Fibroblast of skin of abdomen (primary cell): ENCODE results near the gene CAMSAP2. TPM values are rescaled to one million over a fixed set of nuclear protein-coding genes. Genes with fewer than 3 reads are reported as not detected.

Experiments
- DNase-seq: peaks from one replicate; pipeline ENCODE4 v3.0.0-alpha.2; 2013
- polyA plus RNA-seq, 2 experiments: library from polyadenylated mRNA; unstranded; fragments of 120-200 nt; gene quantifications; one replicate each; pipeline ENCODE4 v1.2.1, GENCODE V29; 2013; ENCODE audit not compliant: insufficient read length in 2 of 2

CAMSAP2 gene
- polyA plus RNA-seq (2013, experiment 1 of 2; ENCODE audit: insufficient read length) = 26.3 TPM
- 24.5 TPM for polyA plus RNA-seq (2013, experiment 2 of 2; ENCODE audit: insufficient read length)

DNA sequence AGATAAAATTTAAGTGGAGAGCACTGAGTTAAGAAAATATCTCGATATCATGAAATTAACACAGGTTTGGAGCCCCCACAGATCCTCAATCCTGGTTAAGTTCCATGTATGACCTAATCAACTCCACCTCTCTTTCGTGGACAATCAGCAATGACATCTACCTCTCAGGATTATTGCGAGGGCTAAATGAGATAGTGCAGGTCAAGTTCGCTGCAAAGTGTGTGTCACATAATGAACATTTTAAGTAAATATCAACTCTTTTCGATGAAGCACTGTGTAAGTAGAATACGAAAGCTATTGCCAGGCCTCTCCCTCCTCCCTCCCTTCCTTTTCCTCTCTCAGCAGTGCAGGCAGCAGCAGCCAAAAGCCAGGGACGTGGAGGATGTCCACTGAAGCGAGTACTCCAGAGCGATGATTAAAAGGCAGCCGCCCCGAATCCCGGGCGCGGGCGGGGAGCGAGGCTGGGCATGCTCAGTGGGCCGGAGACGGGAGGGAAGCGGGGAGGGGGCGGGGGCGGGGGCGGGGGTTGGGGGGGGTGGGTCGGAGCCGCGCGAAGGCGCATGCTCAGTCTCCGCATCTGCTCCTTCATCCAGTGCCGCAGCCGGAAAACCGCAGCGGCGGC is at the start of gene CAMSAP2:
Gene CAMSAP2 (plus strand): TSS at position 567 of the 622 bp plus-strand sequence. CDS start 935 bp downstream, outside the sequence.
- DNase-seq = peak; percentile 94

DNA sequence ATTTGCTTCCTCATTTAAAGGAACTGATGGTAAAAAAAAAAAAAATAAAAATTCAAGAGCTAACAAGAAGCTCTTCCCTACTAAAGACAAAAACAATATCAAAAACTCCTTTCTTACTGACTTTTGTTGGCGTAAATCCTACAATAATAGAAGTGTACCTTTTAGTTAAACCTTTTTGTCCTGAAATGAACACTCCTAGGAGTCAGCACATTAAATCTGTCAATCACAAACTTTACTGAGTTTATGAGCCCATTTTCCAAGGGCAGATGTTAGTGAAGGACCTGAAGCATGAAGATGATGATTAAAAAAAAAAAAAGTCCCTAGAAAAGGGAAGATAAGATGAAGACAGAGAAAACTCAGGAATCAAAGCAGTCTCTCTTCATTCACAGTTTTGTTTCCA is 46.4 kb upstream of the CAMSAP2 start:
- DNase-seq = no peak

DNA sequence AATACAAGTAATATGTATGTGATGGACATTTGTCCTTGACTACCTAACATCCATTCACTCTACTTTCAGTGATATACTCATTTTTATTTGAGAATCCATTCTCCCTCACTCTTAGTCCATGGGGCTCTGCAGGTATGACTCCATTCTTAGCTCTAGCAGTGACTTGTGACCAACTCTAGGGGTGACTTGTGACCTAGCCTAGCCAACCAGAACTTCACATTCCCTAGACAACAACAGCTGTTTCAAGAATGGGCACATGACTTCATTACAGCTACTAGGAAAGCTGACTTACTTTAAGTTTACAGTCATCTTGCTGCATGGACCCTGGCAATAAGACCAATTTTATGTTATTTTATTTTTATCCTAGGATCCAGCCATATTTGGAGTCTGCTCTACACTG is 45.4 kb upstream of the CAMSAP2 start:
- no peak for DNase-seq

DNA sequence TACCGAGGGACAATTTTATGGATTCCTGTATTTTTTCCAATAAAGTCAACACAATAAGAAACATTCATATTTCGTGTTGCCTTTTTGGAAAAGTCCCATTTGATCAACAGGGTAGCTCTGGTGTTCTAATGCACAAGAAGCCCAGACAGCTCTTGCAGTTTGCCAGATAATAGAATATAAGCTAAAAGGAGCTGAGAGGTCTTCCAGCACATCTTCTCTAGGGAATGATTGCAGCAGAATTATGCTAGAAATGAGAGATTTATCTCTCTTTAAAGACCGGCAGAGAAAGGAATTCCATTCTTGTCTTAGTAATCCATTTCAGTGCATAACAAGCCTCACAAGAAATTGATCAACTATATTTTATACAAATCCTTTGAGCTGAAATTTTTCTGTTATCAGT is 44.0 kb upstream of the CAMSAP2 start:
- DNase-seq = no peak

DNA sequence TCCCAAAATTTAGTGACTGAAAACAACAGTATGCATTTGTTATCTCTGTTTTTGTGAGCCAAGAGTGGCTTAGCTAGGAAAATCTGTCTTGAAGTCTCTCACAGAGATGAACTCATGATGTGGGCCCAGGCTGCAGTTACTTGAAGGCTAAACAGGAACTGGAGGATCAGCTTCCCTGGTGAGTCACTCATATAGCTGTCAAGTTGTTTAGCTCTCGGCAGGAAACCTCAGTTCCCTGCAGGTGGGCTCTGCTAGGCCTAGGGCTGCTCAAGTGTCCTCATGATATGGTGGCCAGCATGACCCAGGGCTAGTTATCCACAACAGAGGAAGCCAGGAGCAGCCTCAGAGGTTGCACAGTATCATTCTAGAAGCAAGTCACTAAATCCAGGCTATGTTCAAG is 38.8 kb upstream of the CAMSAP2 start:
- DNase-seq = peak; percentile 69

- no peak for DNase-seq
Measured at GRCh38 chr1:200704986-200705500, 33.6 kb upstream of the CAMSAP2 start.

- DNase-seq = no peak
Measured at GRCh38 chr1:200706111-200706814, 32.4 kb upstream of the CAMSAP2 start.

DNA sequence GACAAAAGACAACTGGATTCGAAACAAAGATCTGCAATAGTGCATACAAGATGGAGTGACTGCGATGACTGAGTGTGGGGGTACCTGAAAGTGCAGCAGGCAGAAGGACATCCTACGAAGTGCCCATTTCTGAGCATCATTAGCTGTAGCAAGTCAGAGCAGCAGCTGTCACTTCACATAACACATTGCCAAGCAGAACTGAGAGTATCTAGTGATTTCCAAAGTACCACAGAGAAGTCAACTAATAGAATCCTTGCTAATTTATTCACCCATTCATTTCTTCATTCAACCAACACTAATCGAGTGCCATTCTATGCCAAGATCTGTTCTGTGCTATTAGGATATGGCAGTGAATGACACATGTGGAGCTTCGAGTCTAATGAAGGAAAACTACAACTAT is 31.6 kb upstream of the CAMSAP2 start:
- no peak for DNase-seq

DNA sequence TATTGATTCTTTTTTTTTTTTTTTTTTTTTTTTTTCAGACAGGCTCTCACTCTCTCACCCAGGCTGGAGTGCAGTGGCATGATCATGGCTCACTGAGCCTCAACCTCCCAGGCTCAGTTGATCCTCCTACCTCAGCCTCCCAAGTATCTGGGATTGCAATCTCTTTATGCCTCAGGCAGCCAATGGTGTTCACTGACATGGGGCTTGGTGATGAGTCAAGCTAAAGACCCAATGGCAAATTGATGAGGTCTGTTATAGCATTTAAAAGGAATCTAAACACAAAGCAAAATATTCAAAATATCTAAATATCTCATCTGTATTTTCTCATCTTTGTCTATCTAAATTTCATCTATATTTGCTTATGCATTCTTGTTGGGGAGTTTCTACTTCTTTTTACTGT is 30.5 kb upstream of the CAMSAP2 start:
- no peak for DNase-seq

DNA sequence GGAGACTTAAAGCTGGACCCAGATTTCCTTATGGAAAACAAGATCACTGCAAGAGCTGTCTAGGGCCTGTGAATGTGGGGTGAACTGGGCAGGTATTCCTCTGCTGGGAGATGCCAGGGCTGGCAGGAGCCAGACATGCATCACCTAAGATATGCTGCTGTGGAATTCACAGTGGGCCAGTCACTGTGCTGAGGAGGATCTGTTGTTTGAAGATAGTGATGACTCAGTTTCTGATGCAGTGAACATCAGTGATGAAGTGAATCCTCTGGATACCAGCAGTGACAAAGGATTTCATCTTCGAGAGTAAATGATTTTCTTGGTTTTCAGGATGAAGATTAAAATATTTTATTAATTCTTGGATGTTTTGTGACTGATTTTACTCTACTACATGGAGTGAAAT is 29.9 kb upstream of the CAMSAP2 start:
- DNase-seq = peak; percentile 21

GRCh38 chr1:200710166-200710565 is 28.5 kb upstream of the CAMSAP2 start:
- DNase-seq = no peak

GRCh38 chr1:200714504-200715187 is 24.0 kb upstream of the CAMSAP2 start:
- no peak for DNase-seq

DNA sequence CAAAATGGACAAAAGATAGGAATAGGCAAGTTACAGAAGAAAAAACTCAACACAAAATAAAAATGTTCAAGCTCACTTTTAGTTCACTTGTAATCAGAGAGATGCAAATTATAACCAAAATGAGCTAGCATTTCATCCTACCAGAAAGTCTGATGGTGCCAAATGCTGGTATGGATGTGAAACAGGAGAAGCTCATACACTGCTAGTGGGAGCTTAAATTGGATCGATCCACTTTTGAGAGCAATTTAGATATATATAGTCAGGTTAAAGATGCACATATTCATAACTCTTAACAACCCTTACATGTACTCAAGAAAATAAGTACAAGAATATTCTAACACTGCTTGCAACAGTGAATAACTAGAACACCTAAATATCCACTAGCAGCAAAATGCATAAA is 18.5 kb upstream of the CAMSAP2 start:
- no peak for DNase-seq

GRCh38 chr1:200724064-200724463 is 14.6 kb upstream of the CAMSAP2 start:
- DNase-seq = no peak

DNA sequence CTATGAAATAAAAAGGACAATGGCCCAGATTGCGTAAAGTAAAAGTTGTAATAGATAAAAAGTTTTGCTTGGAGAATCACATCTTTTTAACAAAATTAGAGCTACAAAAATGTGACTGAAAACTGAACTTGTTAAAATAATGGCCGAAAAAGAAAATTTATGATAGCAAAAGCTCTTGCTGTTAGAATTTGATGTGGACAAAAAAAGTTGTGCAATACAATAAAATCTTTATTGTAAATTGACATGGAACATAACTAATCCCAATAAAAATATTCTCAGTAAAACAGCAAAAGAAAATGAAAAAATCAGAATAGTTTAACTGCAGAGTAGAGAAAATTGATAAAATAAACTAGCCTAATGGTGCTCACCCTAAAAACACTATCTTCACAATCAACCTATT is 11.4 kb upstream of the CAMSAP2 start:
- DNase-seq = no peak

GRCh38 chr1:200729863-200730262 is 8.8 kb upstream of the CAMSAP2 start:
- no peak for DNase-seq

- DNase-seq = no peak
Measured at GRCh38 chr1:200731654-200732332, 6.9 kb upstream of the CAMSAP2 start.

- DNase-seq = no peak
Measured at GRCh38 chr1:200732438-200732837, 6.3 kb upstream of the CAMSAP2 start.

GRCh38 chr1:200733907-200734306 is 4.8 kb upstream of the CAMSAP2 start:
- DNase-seq = no peak

- no peak for DNase-seq
Measured at GRCh38 chr1:200737647-200738291, 924 bp upstream of the CAMSAP2 start.

DNA sequence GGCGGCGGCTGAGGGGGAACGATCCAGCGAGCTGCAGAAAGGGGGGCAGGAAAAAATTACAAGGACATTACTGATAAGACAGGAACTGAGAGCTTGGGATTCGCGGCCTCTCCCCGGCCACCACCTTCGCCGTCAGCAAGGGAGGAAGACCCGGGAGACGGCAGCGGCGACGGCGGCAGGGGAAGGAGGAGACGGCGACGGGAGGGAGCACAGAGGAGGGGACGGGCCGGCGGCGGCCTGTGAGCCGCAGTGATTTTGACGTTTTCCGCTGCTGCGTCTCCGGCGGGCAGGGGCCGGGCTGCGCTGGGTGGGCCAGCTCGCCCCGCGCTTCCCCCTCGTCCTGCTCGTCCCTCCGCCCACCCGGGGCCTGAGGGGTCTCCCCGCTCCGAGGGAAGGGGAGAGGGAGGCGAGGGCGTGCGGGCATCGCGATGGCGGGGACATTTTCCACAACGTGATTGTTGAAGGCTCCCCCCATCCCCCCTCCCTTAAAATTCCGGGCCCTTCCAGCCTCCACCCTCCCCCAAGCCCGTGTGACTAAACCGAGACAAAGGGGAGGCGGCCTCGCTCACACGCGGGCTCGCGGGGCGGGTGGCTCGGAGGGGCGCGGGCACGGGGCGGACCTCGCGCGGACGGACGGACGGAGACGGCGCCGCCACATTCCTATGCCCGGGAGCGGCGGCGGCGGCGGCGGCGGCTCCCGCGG is 407 bp downstream of the CAMSAP2 start:
- DNase-seq = peak; percentile 88
